Muscle of back (tissue), 13 donors: ENCODE data around the gene CYP4V2. TPM values are rescaled to one million over a fixed set of nuclear protein-coding genes. Genes with fewer than 3 reads are reported as not detected.
A peak's percentile ranks its signal among the peaks of the same experiment; 100 is the strongest.

Source experiments
- DNase-seq, 3 donors: peaks; one replicate each; pipeline versions ENCODE4 v3.0.0 to v3.0.0-alpha.2; 2013
- long read RNA-seq, 9 donors: transcript quantifications; one replicate each; lab custom pipeline, GENCODE V29; 2026
- polyA plus RNA-seq, 10 donors: library from polyadenylated mRNA; unstranded; fragments of 120-200 nt; gene quantifications; one replicate each; pipeline ENCODE4 v1.2.1, GENCODE V29; 2013; ENCODE audit not compliant: insufficient read length in 10 of 10

CYP4V2 gene
- 1 to 10 TPM; 2.6 to 8.1 (median 5.2) TPM for polyA plus RNA-seq
- long read RNA-seq, donor 1, partial matches to known transcripts: 0 of 1 reads
- long read RNA-seq, donor 1, other reads (novel, unspliced or antisense): 0 of 1 reads
- long read RNA-seq, donor 2: 0 reads
- long read RNA-seq, donor 3: 0 reads
- long read RNA-seq, donor 4: 0 reads
- long read RNA-seq, donor 5: 0 reads
- long read RNA-seq, donor 6, partial matches to known transcripts: 5 of 5 reads
- long read RNA-seq, donor 6, other reads (novel, unspliced or antisense): 0 of 5 reads
- long read RNA-seq, donor 7: 0 reads
- long read RNA-seq, donor 8, partial matches to known transcripts: 0 of 1 reads
- long read RNA-seq, donor 8, other reads (novel, unspliced or antisense): 0 of 1 reads
- long read RNA-seq, donor 9: 0 reads

GRCh38 chr4:186191200-186192065 is at the start of gene CYP4V2:
CYP4V2 (plus strand) TSS chr4:186191567; CDS start chr4:186191824, 257 bp downstream.
- peak; percentile 62 to 90 (median 66) for DNase-seq

GRCh38 chr4:186144198-186144945 is 47.0 kb upstream of the CYP4V2 start:
- DNase-seq: peak; percentile 56 to 86 (median 80)

GRCh38 chr4:186144946-186145569 is 46.3 kb upstream of the CYP4V2 start:
- peak; percentile 38 to 88 (median 66) for DNase-seq

- DNase-seq: no peak
Measured at GRCh38 chr4:186146458-186146857, 44.9 kb upstream of the CYP4V2 start.

GRCh38 chr4:186148336-186148975 is 42.9 kb upstream of the CYP4V2 start:
- no peak for DNase-seq

- DNase-seq: peak; percentile 18 to 58 (median 39)
Measured at GRCh38 chr4:186149872-186150271, 41.5 kb upstream of the CYP4V2 start.

GRCh38 chr4:186150926-186151325 is 40.4 kb upstream of the CYP4V2 start:
- DNase-seq: no peak

GRCh38 chr4:186151499-186151898 is 39.9 kb upstream of the CYP4V2 start:
- DNase-seq: no peak

- no peak for DNase-seq
Measured at GRCh38 chr4:186158021-186158813, 33.1 kb upstream of the CYP4V2 start.

- DNase-seq: no peak
Measured at GRCh38 chr4:186158966-186159365, 32.4 kb upstream of the CYP4V2 start.

GRCh38 chr4:186159613-186160012 is 31.8 kb upstream of the CYP4V2 start:
- no peak for DNase-seq

- no peak for DNase-seq
Measured at GRCh38 chr4:186161138-186161537, 30.2 kb upstream of the CYP4V2 start.

GRCh38 chr4:186166852-186167512 is 24.4 kb upstream of the CYP4V2 start:
- DNase-seq: no peak

- DNase-seq: no peak
Measured at GRCh38 chr4:186167605-186168004, 23.8 kb upstream of the CYP4V2 start.

GRCh38 chr4:186168750-186169149 is 22.6 kb upstream of the CYP4V2 start:
- DNase-seq: no peak

GRCh38 chr4:186169333-186169944 is 21.9 kb upstream of the CYP4V2 start:
- DNase-seq: no peak

- DNase-seq: no peak
Measured at GRCh38 chr4:186169945-186170802, 21.2 kb upstream of the CYP4V2 start.

GRCh38 chr4:186170966-186171365 is 20.4 kb upstream of the CYP4V2 start:
- no peak for DNase-seq
